Activated CD4-positive, alpha-beta T cell treated with anti-CD3 and anti-CD28 coated beads for 4 hours (primary cell): ENCODE results near the gene POLN.

Source experiments
- DNase-seq, 2 donors: peaks; one replicate each; pipeline ENCODE4 v3.0.0-alpha.2; 2020

POLN gene

DNA sequence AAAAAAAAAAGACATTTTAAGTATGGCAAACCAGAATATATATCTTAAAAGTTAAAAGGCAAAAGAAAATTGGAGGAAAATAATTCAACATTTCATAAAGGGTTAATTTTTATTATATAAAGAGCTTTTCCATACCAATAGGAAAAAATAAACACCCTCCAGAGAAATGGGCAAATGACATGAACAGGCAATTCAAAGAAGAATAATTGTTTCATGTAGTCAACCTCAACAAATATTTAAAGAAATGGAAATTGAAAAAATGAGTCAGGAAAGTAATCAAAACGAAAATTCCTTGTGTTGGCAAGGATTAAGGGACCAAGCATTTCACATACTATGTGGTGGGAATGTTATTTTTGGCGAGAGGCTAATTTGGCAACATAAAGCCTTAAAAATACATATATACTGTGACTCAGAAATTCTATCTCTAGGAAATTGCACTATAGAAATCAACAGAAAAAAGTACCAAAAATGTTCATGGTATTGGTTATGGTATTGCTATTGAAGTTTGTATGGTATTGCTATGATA lies 87.6 kb downstream of the POLN start:
- DNase-seq, result no peak

DNA sequence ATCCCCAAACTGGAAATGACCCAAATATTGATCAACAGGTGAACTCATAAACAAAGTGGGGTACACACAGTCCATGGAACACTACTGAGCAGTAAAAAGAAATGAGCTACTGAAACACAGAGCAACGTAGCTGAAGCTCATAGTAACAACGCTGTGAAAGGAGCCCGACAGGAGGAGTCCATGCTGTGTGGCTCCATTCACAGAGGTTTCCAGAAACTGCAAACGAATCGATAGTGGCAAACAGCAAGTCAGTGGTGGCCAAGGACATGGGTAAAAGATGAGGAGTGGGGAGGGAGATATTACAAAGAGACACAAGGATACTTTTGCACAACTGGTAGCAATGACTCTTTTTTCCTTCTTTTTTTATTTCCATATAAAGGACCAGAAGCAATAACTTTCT lies 90.4 kb downstream of the POLN start:
- no peak for DNase-seq

DNA sequence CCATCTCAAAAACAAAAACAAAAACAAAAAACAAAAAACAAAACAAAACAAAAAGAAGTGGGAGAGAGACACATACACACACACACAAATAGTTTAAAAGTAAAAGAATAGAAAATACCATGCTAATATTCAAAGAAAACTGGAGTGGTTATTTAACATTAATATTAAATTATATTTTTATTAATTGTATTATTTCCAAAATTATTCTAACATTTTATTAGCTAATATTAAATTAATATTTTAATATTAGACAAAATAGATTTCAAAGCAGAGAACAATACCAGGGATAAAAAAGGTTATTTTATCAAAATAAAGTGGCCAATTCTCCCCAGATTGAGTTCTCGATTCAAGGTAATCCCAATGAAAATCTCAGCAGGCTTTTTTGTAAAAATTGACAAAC lies 91.8 kb downstream of the POLN start:
- DNase-seq, result no peak

DNA sequence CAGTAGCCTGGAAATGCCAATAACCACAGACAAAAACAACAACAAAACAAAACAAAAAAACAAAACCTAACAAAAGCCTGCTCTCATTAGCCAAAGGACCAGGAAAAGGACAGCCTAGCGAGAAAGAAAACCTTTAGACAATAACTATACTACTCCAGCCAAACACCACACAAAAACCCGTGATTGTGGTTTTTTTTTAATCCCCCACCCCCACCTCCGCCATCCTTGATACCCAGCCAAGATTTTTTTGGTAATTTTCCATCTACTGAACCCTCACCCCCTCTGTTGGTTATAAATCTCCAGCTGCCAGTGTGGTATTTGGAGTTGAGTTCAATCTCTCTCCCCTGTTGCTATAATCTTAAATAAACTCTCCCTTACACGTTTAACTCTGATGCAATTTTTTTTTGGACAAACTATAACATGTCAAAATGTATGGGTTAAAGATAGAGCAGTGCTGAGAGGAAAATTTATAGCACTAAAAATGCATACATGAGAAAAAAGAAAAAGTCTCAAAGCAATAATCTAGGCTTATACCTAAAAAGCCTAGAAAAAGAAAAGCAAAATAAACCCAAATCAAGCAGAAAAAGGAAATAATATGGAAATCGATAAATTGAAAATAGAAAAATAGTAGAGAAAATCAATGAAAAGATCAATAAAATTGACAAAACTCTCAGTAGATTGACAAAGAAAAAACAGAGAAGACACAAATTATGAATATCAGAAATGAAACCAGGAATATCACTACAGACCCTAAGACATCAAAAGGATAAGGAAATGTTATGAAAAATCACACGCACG lies 99.1 kb downstream of the POLN start:
- DNase-seq, result no peak

DNA sequence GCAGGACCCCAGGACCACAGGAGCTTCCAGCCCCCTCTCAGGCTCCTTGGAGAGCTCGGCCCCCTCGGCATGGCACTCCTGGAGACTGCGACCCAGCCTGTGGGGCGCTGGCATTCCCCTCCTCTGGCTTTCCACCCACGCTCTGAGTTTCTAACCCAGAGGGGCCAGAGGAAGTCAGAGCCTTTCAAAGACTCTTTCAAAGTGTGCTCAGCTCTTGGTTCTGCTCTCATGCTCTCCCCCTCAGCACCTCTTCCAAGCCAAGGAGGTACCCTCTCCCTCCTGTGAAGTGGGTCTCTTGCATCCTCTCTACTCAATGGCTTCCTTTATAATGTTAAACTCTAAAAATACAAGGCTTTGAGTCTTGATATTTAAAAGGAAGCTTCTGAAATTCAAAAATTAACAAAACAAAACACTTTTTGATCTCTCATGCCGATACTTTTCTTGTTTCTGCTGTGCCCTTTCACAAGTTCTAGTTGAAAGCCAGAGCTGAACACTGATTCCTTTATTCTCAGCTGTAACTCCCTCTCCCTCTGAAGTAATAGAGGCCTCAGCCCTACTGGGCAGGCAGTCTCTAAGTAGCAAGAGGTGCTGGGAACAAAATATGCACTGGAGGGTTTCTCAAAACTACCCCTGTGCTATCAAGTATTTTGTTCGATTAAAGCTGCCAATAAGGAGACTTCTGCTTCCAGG lies 100.0 kb downstream of the POLN start:
- DNase-seq, result peak in 1 of 2 donors; percentile 3

DNA sequence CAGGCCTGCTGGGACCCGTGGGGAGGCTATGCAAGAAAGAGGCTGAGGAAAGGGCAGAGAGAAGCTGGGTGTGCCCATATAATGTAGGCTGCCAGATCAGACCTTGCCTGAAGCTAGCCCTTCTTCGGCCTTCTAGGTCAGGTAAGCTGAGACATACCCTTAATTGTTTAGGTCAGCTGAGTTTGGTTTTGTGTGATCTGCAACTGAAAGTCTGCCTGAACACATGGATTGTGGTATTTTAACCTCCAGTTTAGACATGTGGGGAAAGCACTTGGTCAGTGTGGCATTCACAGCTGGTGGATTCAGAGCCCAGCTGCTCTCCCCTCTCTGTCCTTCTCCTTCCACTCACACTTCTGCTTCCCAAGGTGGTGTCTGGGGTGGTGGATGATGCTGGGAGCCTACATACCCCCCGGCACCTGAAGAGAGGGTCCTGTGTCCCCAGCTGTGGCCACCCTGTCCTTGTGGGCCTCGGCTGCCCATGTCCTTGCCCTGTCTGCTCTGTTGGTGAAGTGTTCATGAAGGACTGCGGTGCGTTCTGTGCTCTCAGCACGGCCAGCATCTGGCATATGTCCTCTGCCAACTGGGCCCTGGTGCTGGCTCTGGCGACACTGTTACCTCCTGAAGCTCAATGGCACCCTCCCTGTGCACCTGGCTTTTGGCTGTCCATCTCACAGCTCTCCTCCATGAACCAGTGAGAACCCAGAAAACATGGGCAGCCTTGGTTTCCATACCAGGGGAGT lies 100.7 kb downstream of the POLN start:
- DNase-seq, result no peak

DNA sequence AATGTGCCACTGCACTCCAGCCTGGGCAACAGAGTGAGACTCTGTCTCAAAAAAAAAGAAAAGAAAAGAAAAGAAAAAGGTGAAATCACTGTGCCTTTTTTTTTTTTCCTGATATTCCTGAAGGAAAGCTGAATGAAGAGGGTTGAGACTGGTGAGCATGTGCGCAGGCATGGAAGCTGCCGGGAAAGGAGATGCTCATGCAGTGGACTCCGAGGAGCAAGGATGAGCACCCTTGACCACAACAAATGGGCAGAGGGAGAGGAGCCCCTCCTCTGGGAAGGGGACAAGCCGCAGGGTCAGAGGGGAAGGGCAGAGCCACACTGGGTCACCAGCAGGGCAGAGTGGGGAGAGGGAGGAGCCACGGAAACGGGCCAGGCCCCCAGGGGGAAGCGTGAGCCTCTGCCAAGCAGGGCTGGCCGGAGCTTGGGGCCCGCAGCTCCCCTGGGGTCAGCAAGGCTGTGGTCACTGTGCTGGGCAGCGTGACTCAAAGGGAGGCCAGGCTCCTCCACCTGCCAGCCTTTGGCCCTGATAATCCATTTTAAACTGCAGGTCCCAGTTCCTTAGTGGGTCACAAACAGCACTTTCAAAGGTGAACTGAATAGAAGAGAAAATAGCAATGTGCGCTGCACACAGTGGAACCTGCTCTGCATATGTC lies 102.9 kb downstream of the POLN start:
- DNase-seq, result no peak

DNA sequence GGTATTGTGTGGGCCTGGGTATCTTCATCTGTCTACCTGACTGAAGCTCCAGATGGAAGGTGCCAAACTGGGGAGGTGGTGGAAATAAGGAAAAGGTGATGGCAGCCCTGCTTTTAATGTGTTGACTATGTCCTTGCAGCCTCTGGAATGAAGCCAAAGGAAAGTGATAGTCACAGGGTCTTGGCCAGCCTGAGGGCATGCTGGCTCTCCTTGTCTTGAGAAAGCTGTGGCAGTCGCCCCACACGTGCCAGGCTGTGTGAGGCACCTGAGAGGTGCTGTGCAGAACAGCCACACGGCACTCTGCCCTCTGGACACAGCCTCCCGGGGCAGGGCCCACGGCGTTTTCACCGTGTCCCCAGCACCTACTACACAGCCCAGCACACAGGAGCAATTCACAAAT lies 105.2 kb downstream of the POLN start:
- no peak for DNase-seq

DNA sequence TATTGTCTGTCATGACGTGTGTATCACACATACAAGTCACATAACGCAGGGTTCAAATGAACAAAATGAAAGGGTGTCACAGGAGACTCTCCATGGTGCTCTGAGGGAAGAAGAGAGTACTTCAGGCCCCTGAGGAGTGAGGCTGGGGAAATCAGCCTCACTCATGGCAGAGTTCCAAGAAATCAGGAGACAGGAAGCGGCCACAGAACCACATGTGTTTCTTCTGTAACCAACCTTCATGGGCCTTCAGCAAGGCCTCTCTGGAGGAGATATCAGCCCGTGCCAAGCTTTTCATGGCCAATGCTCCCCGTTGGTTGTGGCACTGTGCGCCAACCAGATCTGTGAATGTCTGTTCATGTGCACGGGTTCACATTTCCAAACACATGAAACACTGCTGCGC lies 106.8 kb downstream of the POLN start:
- no peak for DNase-seq

DNA sequence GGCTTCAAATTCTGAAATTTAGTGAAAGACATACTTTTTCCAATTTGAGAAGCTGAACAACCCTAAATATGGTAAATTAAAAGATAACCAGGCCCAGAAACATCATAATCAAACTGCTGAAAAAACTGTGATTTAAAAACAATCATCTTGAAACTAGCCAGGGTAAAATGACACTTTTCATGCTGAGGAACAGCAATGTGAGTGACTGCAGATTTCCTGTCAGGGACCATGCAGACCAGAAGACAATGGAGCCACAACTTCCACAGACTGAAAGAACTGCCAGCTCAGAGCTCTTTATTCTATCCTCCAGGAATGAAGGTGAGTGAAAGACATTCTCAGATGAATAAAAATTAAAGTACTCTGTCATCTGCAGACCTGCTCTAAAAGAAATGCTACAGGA lies 109.5 kb downstream of the POLN start:
- DNase-seq, result no peak

DNA sequence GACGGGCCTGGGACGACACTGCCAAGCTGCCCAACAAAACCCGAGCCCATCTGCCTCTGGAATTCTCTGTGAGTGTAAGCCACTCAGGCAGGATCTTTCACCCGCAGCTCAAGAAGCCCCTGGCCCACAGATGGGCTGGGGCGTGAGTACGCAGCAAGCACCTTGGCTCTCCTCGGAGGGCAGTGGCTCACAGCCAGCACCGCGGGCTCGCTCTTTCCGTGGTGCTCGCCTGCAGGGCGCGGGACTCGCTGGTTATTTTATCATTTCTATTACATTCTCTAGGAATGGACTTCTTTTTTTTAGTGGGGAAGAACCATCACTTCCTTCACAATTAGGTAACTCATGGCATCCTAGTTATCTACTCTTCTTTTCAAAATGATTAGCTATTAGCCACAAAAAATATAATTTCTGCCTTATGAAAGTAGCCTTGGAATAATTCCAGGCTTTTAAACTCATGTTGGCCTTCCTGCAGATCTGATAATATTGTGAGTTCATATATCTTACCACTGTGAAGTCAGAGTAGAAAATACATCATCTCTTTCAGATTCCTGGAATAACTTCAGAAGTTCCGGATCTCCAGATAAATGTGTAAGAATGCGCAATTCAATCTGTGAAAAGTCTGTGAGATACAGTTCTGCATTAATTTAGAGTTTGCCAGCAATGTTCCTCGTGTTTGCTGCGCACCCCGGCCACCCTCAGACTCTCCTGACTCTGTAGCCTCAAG lies 114.2 kb downstream of the POLN start:
- DNase-seq, result no peak

DNA sequence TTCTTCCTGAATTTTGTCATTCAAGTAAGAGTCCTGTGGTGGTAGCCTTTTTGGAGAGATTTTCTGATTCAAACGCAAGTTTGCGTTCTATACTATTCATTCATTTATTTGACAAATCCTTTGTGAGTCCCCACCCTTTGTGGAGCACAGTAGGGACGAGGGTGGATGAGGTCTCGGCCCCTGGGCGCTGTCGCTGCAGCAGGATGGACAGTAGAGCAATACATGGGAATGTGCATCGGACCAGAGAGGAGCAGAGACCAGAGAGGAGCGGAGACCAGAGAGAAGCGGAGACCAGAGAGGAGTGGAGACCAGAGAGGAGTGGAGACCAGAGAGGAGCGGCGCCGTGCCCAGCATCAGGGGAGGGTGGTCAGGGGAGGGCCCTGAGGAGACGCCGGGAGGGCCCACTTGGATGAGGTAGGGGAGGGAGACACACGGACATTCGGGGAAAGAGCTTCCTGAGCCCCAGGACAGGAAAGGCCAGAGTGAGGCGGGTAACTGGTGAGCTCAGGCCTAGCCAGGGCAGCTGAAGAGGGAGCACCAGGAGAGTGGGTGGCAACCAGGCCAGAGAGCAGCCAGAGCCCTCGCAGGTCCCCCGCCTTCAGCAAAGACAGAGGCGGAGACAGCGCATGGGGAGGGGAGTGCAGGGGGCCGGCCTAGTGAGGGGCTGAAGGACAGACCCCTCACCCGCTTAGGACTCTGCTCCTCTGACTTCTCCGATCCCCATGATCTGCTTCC lies 115.4 kb downstream of the POLN start:
- no peak for DNase-seq

DNA sequence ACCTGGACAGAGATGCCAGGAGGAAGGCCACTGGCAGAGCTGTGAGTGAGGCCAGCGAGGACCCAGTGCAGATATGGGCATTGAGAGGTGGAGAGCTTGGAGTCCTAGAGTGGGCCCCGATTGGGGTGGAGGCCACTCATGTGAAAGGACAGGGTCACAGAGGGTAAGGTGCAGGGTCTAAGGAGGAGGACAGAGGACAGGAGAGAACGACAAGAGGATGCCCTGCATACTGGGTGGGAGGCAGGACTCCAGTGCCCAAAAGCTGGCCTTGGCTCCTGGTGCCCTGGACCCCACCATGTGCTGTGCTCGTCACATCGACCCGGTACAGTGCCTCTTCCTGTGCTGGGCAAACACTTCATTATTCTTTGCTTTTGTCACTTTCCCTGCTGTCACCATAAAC lies 116.1 kb downstream of the POLN start:
- DNase-seq, result no peak

DNA sequence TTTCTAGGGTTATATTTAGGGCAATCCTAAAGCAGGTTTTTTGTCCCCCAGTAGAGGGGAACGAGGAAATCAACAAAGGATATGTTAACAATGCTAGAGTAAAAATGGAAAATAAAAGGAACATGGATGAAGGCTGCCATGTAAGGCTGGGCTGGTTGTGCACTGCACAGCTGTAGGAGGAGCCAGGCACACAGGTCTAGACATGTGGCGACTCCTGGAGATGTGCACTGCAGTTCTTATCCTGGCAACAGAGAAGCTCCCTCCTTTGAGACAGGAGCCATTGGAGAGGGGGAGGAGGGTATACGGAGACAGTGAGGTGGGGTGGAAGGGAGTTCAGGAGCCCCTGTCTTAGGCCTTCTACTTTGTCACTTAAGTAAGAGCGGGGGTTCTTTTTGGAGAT lies 116.9 kb downstream of the POLN start:
- no peak for DNase-seq

DNA sequence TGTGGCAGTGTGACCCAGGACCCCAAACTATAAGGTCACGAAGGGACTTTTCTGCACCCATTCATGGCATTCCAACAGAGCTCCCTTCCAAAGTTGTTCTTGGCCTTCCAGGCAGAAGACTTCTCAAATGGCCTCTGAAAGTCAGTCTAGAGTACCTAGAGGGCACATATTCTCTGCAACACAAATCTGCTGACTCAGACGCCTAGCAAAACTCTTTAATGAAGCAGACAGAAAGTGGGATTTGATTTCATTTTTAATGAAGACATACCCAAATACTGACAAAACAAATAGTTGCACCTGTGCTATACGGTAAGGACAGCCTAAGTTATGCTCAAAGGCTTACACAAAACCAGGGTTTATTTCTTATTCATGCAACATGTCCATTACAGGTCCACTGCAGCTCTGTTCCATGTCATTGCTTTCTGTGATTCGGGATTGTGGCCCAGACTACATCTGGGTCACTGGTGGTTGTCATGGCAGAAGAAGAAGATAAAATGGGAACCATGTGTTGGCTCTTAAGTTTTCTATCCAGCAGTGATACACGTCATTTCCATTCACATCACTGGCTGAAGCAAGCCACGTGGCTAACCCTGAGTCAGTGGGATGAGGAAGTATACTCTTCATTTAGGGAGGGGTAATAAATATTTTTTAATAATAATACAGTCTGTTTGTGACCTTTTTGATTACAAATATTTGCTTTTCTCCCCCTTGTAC lies 125.1 kb downstream of the POLN start:
- DNase-seq, result no peak

DNA sequence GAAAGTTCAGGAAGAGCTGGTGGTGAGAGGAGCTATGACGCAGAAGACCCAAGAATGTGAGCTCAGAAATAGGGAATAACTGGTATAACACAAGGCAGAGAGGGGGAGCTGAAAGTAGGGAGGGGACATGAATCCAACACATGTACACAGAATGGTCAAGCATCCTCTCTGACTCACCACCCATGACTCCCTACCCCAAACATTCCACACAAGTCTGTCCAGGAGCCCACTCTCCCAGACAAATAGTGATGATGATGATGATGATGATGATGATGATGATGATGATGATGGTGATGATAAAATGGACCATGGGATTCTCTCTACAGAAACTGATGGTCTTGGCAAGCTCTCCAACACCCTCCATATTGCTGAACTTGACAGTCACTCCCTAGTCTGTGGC lies 136.4 kb downstream of the POLN start:
- DNase-seq, result no peak

DNA sequence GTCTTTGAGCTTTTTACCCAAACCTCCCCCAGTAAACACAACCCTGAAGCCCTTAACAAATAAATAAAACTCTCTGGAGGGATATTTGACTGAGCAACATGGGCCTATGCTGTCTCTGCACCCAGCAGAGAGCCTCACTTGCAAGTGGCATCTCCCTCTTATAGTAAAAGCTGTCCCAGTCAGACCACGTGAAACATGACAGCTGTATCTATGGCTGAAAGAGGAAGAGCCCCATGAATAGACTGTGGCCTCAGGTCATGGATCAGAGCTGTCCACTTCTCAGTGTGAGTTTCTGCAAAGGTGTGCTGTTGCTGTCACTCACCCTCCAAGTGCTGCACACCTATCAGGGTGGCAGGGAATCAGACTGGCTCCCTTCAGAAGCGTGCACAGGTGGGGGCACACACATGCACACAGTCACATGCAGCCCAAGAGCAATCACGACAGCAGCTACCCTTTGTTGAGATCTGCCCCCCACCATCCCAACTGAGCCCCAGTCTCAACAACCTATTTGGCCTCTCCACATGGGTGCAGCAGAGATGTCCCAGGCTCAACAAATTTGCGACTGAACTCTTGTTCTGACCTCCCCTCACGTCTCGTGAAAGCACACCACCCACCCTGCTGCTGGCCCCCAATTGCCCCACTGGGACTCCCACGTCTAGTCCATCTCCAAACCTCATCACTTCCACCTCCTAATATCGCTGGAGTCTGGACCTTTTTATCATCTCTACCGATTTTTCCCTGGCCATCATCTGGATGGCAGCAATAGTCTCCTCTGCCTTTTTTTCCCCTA lies 137.2 kb downstream of the POLN start:
- DNase-seq, result no peak

DNA sequence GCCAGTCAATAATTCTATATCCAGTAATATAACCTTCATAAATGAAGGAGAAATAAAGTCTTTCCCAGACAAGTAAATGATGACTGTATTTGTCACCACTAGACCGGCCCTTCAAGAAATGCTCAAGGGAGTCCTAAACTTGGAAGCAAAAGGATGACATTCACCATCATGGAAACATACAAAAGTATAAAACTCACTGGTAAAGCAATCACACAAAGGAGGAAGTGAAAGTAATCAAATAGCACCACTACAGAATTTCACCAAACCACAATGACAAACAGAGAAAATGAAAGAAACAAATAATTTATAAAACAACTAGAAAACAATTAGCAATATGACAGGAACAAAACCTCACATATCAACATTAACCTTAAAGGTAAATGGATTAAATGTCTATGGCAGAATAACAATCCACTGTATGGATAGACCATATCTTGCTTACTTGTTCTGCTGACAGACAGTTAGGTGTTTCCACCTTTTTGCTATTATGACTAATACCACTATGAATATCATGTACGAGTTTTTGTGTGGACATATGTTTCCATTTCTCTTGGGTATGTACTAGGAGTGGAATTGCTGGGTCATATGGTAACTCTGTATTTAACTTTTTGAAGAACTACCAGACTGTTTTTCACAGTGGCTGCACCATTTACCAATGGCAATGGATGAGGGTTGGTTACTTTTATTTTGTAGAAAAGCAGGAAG lies 137.9 kb downstream of the POLN start:
- DNase-seq, result no peak

DNA sequence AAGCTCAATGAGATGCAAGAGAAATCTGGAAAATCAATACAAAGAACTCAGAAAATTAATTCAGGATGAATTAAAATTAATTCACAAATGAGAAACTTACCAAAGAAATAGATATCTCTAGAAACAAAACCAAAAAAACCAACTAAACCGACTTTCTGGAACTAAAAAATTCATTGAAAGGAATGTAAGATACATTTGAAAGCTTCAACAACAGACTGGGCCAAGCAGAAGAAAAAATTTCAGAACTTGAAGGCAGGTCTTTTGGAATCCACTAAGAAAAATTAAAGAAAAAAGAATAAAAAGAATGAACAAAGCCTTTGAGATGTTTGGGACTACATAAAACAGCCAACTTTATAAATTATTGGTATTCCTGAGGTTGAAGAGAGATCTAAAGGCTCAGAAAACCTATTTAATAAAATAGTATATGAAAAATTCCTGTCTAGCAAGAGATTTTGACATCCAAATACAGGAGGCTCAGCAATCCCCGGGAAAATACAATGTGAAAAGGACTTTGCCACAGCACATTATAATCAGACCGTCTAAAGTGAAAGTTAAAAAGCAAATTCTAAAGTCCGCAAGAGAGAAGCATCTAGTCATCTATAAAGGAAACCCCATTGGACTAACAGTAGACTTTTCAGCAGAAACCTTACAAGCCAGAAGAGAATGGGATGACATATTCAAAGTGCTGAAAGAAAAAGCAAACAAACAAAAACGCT lies 138.6 kb downstream of the POLN start:
- DNase-seq, result no peak
